Myocyte (in vitro differentiated cells): Measurements from ENCODE around the gene SMYD5. TPM values are rescaled to one million over a fixed set of nuclear protein-coding genes. Genes with fewer than 3 reads are reported as not detected.
"Not testable (repeated sequence)": the region's sequence is repeated elsewhere in the genome, so short reads cannot be mapped to it uniquely, and the experiment has no call there.

ENCODE experiments used
- DNase-seq: peaks from one replicate; pipeline ENCODE4 v3.0.0-alpha.2; 2012; ENCODE audit warnings: low read depth
- polyA plus RNA-seq: library from polyadenylated mRNA; unstranded; fragments of >200 nt; gene quantifications from one replicate; pipeline ENCODE4 v1.2.1, GENCODE V29; 2012; ENCODE audit warnings: missing spikeins
- total RNA-seq: library from RNA; depleted of rRNA; stranded (reverse); fragments of >200 nt; gene quantifications from 2 replicates; pipeline ENCODE4 v1.2.3, GENCODE V29; 2014

The SMYD5 gene
- total RNA-seq: 18.9 and 20.0 TPM in 2 replicates
- 22.9 TPM for polyA plus RNA-seq

DNA sequence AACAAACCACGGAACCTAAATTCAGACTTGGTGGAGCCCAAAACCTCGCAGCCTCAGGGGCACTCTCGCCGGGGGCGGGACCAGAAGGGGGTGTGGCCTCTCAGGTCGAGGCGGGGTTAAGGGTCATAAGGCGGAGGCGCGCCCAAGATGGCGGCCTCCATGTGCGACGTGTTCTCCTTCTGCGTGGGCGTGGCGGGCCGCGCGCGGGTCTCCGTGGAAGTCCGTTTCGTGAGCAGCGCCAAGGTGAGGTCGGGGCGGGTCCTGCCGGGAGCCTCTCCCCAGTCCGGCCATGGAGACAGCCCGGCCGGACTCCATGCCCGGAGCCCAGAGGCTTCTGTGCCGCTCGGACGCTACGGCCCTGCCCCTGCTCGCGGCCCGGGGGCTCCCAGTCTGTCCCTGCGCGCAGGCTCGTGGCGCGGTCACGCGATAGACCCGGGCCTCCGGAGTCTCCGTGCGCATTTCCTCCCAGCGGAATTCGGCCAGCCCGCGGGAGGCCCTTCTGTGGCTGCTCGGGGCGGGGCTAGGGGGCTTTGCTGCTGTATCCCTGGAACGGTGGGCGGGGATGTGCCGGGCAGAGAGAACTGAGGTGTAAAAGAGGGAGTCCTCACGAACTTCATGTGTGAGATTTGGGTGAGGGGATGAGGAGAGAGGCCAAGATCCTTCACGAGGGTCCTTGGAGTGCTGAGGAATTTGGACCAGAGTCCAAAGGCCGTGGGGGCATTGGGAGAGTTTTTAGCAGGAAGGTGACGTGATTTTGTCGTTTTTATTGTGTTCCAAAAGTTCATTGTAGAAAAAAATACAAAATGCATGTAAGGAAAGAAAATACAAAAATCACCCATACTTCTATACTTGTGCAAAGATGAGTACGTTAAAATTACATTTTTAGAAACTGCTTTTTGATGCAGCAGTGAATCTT lies at the start of gene SMYD5:
SMYD5 (plus strand) TSS at position 126 of the 916 bp plus-strand sequence; CDS start at position 148, 22 bp downstream.
- peak; percentile 88 for DNase-seq

DNA sequence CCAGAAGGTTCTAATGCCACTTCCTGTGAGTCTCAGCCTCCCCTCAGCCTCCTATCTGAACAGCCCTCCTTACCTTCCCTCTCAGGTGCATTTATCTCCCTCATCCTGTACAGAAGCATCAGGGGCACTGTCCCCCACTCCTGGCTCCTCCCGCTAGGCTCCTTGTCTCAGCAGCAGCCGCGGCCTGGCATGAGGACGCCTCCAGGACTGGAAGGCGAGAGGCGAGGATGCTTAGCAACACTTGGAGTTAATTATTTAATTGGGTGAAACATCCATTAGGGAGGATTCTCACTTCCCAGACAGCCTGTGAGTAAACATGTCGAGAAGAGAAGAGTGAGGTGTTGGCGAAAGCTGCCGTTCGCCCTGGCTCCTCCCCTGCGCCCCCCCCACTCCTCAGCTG lies 48.1 kb upstream of the SMYD5 start:
- DNase-seq: not testable (repeated sequence)

DNA sequence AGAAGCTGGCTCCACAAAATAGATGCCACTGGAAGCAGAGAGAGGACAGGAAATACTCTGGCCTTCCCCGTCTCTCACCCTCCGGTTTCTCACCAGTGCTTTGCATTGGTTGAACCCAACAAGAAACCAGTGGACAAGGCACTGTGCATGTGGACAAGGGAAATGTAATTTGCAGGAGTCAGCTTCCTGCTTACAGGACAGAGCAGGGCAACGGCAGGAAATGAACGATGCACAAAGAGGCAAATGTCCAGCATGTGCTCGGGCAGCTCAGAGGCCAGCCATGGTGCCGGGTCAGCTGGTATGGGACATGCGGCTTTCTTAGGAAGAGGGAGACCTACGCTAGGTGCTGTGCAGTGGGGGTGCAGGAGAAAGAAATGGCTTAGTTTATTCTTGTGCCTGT lies 47.2 kb upstream of the SMYD5 start:
- not testable (repeated sequence) for DNase-seq

DNA sequence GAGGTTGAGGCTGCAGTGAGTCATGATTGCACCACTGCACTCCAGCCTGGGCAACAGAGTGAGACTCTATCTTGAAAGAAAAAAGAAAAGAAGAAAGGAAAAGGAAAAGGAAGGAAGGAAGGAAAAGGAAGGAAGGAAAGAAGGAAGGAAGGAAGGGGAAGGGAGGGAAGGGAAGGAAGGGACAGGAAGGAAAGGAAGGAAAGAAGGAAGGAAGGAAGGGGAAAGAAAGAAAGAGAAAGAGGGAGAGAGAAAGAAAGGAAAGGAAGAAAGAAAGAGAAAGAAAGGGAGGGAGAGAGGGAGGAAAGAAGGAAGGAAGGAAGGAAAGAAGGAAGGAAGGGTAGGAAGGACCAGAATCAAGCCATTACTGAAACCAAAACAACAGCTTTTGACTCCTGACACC lies 45.7 kb upstream of the SMYD5 start:
- DNase-seq: not testable (repeated sequence)

DNA sequence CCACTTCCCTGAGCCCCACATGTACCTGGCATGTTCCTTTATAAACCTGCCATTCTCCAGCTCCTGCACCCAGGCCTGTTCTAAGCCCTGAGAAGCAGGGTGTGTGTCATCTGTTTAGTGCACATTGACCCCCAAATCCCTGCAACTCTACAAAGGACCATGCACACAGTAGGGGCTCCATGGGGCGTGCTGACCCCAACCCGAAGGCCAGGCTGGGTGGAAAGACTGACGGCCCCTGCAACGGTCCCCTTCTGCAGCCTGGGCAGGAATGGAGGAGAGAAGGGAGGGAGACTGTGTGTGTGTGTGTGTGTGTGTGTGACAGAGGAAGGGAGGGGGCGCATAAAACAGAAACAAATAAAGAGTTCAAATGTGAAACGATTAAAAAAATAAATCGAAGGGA lies 43.7 kb upstream of the SMYD5 start:
- not testable (repeated sequence) for DNase-seq

DNA sequence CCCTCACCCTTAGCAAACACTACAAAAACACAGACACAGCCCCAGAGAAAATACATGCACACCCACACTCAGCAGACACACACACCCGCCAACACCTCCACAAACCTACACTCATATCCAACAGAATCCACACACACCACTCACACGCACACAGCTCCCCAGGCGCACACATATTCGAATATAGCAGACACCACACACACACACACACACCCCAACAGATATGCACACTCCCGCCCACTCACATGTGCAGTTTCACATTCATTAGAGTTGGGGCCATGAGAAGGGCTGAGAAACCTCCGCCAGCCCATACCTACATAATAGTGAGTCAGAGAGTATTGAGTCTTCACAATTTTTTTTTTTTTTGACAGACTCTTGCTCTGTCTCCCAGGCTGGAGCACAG lies 41.1 kb upstream of the SMYD5 start:
- no peak for DNase-seq

DNA sequence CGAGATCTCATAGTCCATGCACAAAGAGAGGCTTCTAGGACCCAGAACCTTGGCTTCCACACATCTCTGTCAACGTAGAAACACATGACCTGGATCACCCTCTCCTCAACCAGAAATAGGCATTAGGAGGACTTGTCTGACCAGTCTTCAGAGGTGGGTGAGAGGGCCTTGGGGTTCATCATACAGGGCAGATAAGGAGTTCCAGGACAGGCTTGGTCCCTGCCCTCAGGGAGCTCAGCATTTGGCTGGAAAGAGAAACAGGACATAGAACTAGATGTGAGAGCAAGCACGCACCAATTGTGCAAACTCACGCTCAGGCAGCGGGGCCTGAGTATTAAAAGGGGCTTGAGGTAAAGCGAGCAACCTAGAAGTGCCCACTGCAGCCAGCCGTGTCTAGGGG lies 40.3 kb upstream of the SMYD5 start:
- no peak for DNase-seq

DNA sequence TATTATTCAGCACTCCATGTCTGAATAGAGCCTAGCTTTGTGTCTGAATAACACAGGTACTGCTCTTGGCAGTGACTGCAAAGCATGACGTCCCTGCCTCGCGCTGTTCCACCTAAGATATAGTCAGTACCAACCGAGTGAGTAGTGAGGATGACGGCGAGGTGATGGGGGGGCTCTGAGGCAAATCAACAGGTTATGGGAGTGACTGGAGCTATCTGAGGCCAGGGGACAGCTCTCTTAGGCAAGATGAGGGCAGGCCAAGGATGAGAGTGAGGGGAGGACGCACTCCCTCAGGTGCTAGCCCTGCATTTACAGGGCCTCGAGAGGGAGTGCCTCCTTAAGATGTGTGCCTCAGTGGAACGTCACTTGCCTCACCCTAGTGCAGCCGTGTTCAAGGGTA lies 39.8 kb upstream of the SMYD5 start:
- DNase-seq: no peak

DNA sequence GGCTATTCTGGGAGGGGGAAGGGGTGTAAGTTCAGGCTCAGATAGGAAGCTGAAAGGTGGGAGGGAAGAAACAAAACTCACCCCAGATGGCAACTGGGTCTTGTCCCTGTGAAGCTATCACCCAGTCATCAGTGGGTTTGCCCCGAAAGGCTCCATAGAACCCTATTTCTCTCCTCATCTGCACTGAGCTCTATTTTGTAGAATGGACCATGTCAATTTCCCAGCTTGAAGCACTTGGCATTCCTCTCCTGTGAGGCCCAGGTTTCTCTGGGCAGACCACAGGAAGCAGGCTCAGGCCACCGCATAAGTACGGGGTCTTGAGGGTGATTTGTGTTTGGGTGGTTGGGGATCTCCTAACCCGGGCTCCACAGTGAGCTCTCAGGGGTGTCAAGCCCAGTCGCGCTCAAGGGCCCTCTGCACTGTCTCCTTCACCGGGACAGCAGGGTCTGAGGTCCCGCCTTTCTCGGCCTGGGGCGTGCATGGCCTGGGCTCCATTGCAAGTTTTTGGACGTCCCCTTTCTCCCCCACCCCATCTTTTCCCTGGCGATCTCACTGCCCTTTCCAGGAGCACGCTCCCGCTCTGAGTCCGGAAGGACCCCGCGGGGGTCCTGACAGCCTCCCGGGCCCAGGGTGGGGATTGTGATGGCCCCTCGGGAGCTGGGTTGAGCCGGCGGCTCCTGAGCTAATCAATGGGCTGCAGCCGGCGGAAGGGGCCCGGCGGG lies 38.9 kb upstream of the SMYD5 start:
- no peak for DNase-seq

DNA sequence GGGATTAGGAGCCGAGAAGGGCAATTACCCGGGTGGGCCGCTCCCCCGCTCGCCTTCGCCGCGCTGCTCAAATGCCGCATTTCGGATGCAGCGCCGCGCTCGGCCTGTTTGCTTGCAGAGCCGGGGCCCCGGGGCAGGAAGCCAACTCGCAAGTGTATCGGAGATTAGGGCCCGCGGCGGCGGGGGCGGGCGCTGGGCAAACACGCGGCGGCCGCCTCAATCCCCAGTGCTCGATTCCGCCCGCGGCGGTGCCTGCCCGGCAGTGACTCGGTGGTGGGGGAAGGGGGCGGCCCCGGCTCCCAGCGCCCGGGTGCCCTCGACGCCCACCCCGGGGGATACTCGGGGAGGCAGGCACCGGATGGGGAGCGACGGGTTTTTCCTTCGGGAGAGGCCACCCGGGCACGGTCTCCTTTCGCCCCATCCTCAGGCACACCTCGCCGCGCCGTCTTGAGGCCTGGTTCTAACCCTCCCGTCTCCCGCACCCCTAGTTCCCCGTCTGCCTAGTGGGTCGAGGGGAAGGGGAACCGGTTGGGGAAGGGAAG lies 38.3 kb upstream of the SMYD5 start:
- no peak for DNase-seq

DNA sequence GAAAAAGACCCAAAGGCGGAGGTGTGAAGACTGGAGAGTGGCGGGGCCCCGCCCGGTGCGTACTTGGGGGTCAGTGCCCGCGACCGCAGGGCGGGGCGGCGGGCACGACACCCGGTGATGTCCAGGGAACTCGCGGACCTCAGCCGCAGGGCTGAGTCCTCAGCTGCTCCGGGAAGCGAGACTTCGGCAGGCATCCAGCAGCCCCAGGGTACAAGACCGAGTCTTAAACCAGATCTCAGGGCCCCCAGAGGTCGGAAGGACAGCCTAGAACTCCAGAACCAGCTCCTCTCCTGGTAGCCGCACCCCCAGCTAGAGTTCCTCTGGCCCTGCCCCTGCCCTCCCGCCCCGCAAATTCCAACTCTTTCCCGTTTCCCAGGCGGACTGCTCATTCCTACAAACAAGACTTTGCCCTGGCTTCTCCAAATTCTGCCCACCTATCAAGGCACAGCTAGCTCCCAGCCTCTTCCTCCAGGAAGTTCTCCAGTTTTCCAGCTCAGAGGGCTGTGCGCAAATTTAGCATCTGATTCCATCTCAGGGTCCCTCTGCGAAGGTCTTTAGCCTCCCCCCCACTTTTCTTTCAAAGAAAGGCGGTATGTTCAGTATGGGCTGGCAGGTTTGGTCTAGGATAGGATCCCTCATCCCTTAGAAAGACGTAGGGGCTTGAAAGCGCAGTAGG lies 37.7 kb upstream of the SMYD5 start:
- DNase-seq: peak; percentile 44

DNA sequence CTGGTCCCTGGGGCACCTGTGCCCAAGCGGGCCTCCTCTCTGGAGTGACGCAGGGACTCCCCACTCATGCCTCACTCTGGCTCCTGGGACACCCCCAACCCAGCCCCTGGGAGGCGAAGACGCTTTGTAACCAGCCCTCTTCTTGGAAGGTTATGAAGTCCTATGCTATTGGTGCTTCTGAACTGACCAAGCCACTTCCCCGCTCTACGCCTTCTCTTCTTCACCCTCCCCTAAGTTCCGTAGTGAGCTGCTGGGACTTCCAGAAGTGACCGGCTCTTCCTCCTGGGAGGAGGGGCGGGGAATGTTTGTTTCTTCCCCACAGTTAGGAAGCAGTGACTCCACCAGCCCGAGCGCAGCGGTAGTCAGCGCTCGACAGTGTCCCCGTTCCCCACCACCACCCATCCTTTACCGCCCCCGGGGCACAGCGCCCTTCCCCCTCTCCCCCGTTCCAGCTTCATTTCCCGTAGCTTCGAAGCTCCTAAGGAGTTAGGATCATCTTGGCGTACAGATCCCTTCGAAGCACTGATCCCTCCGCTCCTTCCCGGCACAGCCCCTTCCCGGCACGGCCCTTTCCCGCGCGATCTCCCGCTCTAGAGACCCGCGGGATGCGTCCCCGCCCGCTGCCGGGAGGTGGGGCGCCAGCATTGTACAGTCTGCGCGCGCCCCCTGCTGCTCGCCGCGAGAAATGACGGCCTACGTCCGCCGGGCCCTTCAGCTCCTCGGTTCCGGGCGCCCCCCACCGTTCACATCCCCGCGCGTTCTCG lies 37.0 kb upstream of the SMYD5 start:
- peak; percentile 86 for DNase-seq

DNA sequence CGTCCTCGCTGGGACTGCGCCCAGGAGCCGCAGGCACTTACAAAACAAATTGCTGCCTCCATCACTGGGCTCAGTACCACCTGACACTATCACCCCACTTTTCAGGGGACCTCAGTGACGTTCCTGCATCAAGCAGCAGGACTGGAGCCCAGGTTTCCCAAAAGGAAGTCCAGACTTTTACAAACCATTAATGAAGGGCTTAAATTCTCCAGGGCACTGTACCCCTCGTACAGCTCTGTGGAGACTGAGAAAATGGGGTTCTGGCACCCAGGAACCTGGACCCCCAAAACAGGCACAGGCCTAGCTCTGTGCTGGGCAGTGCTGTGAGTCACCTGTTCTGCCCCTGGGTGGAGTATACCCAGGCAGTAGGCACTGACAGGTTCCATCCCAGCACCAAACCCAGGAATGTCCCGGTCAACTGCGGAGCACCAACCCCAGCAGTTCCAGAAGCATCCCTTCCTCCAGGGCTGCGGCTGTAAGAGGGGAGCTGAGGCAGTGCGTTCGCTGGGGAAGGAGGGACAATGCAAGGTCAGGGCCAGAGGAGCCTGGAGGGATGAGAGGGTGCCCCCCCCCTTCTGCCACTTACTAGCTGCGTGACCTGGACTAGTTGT lies 36.3 kb upstream of the SMYD5 start:
- DNase-seq: no peak

DNA sequence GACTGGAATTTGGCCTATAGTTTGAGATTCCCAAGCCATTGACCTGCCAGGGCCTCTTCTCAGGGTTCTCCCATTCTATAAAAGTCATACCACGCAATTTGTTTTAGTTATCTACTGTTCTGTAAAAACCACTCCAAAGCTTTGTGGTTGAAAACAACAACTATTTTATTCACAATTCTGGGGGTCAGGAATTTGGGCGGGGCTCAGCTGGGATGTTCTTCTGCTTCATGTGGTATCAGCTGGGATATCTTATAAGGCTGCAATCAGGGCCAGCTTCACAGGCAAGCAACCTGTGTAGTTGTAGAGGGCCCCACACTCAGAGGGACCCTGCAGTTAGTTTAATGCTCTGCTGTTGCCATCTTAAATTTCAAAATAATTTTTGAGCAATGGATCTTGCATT lies 28.1 kb upstream of the SMYD5 start:
- no peak for DNase-seq

DNA sequence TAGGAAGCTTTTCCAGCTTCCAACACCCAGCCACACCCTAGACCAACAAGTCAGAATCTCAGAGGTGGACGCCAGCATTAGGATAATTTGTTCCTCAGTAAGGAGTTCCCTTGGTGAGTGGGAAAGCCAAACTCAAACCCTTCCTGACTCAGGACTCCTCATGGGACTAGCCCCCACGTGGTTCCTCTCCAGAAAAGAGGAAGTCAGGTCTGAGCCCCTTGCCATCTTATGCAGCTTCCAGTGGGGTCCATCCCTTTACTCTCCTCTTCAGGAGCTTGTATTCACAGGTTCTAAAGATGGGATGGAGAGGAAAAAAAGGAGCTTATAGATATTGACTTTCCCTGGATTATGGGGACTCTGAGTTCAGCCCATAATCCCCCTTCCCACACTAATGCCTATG lies 26.5 kb upstream of the SMYD5 start:
- no peak for DNase-seq

DNA sequence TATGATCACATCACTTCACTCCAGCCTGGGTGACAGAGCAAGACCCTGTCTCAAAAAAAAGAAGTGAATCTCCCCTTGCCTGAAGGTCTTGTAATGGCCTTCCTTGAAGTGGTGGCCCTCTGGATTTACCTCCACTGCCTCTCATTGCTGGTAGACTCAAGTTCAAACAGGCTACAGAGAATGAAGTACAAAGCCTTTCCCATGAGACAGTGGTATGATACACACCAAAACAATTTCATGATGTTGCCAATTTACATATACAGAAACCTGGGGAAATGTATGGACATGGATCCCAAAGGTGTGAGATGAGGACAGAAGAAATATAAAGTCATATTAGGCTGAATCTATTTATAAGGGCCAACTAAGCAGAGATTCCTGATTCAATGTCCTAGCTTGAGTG lies 16.5 kb upstream of the SMYD5 start:
- DNase-seq: no peak

DNA sequence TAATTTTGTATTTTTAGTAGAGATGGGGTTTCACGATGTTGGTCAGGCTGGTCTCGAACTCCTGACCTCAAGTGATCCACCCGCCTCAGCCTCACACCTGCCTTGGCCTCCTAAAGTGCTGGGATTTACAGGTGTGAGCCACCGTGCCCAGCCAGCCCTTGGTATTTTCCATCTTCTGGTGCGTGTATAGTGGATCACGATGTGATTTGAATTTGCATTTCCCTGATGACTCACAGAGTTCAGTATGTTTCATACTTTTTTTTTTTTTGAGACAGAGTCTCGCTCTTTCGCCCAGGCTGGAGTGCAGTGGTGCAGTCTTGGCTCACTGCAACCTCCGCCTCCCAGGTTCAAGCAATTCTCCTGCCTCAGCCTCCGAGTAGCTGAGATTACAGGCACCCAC lies 13.8 kb upstream of the SMYD5 start:
- DNase-seq: not testable (repeated sequence)

DNA sequence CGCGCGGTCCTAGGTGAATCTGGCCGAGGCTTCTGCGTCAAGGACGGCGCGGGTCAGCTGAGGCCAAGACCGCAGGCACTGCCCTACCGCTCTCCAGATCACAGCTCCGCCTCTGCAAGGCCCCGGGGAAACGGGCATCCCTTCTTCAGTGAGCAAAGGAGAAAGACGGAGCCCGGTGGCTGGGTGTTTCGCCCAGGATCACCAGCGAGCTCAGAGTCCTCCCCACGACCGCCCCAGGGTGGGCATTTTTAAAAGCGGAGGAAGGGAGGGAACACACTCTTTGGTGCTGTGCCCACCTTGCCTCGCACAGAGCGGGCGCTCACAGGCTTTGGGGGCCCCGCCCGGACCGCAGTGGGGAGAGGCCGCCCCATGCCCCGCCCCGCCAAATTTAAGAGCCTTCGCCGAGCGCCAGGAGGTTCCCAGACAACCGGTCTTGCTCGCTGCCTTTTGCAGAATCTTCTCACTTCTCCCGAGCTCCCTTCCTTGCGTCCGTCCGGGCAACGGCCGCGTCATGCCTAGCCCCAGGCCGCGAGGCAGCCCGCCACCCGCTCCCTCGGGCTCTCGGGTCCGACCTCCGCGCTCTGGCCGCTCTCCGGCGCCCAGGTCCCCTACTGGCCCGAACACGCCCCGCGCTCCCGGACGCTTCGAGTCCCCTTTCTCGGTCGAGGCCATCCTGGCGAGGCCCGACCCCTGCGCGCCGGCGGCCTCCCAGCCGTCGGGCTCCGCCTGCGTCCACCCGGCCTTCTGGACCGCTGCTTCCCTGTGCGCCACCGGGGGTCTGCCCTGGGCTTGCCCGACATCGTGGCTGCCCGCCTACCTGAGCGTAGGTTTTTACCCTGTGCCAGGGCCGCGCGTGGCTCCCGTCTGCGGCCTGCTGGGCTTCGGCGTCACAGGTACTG lies 11.6 kb upstream of the SMYD5 start, which contains the start of gene NOTO:
NOTO (plus strand) TSS at position 419 of the 899 bp plus-strand sequence; CDS start at position 512, 93 bp downstream.
- no peak for DNase-seq

DNA sequence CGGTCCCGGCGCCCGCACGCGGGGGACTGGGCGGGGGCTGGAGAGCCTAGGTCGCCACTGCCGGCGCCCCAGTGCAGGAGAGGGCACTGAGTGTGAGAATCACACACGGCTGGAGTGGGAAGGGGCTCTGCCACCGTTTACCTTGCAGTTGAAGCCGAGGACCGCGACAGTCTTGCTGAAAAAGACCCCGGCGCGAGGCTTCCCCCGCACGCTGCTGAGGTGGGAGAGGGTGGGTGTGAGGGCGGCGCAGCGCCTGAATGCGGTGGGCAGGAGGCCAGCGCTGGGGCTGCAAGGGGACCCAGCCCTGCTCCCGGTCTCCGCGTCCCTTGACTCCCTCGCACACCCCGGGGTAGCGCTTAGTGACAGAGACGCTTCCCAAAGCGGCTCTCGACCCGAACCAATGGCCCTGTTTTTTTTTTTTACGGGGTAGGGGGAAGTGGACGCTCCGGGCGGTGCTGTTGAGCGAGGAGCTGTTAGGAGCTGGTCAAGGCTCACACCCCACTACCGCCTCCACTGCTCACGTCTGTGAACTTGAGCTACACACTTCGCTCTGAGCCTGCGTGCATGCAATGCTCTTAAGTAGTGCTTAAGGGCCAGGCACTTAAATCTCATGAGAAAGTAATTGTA lies 10.9 kb upstream of the SMYD5 start:
- no peak for DNase-seq
